AG04449 (cell line): ENCODE measurements around the gene HES7.

Source experiments
- CTCF ChIA-PET: fragments of 350-600 bp; formaldehyde crosslinking; extraction: SDS; loops from one replicate; lab custom pipeline; 2021; ENCODE audit warnings: antibody characterized with exemption; lab: Yijun Ruan, JAX
- POLR2A ChIA-PET: fragments of 400-600, 350-600 bp; formaldehyde crosslinking; extraction: SDS; loops from one replicate; lab custom pipeline; 2020; ENCODE audit warnings: antibody characterized with exemption, inconsistent platforms; lab: Yijun Ruan, JAX
- DNase-seq: peaks from one replicate; pipeline ENCODE4 v3.0.0-alpha.2; 2010; ENCODE audit warnings: low read depth, low spot score
- H3K4me3 ChIP-seq: 2 replicates; pipeline ENCODE4 v1.5.1; 2011; ENCODE audit warnings: low read depth, mild to moderate bottlenecking, control low read depth, low read length
- TF ChIP-seq, protein P1 (sequence below): IDR thresholded peaks from one replicate; pipeline ENCODE4 v1.5.1; 2011; ENCODE audit warnings: mild to moderate bottlenecking, moderate library complexity, low read length, control low read depth, inconsistent platforms; ENCODE audit not compliant: insufficient read depth; ENCODE audit errors: missing control alignments

The HES7 gene

DNA sequence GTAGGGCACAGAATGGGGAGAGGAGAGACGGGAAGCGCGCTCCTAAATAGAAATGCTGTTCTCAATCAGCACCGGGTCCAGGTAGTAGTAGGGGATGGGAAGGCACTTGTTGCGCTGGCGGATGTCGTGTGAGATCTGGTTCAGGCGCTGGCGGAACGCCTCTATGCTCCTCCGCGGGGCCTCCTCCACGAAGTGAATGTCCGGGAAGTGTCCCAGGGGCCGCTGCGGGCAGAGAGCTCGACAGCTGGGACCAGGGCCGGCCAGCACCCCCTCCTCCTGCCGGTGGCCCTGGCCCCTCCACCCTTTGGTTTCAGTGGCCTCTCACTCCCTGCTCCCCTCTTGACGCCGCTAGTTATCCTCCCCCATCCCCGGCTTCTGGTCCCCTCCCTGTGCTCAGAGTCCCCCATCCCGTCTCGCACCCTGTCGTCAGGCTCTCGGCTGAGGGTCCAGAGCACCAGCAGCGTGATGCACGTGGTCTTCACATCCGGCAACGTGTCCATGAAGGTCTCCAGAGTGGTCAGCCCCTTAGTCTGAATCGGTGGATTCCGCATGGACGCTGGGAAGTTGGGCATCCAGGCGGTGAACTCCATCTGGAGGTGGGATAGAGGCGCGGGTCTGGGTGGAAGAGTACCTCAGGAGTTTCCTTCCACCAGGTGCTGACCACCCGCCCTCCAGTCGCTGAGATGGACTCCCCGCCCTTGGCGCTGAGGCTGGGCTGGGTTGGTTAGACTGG, 51.0 kb downstream of the HES7 start:
- POLR2A ChIA-PET, result no interaction called here
- no peak overlapping the region for H3K4me3 ChIP-seq
- TF ChIP-seq, protein P1, sequence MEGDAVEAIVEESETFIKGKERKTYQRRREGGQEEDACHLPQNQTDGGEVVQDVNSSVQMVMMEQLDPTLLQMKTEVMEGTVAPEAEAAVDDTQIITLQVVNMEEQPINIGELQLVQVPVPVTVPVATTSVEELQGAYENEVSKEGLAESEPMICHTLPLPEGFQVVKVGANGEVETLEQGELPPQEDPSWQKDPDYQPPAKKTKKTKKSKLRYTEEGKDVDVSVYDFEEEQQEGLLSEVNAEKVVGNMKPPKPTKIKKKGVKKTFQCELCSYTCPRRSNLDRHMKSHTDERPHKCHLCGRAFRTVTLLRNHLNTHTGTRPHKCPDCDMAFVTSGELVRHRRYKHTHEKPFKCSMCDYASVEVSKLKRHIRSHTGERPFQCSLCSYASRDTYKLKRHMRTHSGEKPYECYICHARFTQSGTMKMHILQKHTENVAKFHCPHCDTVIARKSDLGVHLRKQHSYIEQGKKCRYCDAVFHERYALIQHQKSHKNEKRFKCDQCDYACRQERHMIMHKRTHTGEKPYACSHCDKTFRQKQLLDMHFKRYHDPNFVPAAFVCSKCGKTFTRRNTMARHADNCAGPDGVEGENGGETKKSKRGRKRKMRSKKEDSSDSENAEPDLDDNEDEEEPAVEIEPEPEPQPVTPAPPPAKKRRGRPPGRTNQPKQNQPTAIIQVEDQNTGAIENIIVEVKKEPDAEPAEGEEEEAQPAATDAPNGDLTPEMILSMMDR, result no peak

DNA sequence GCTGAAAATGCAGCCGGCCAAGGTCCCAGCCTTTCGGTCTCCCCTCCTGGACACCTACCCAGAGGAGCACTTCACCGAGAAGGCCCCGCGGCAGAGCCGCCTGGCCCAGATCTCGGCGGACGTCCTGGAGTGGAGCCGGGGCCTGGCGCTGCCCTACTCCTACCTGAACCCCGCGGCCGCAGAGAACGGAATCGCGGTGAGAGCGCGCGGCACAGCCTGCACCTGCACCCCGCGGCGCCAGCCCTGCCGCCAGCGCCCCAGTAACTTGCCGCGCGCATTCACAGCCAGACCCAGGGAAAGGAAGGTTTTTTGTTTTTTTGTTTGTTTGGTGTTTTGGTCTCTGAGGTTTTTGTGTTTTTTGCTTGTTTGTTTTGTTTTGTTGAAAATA, 51.6 kb downstream of the HES7 start:
- POLR2A ChIA-PET, result no interaction called here
- TF ChIP-seq, protein P1, result no peak
- DNase-seq, result no peak
- CTCF ChIA-PET, result interaction anchor here (1.4 to 9.9 kb wide), 4 partner anchors 13 to 30 kb away, joined by 4 to 233 read pairs (median 14); no protein-coding TSS in a partner anchor
- no peak overlapping the region for H3K4me3 ChIP-seq

More for the DNA sequence above, 51.0 kb downstream of the HES7 start:
- DNase-seq, result no peak
- CTCF ChIA-PET, result interaction anchor here (0.9 to 12.4 kb wide), 18 partner anchors 8 to 229 kb away, joined by 3 to 233 read pairs (median 7); partner anchors contain the start of genes ALOX12B and ALOXE3

- no peak overlapping the region for H3K4me3 ChIP-seq
- TF ChIP-seq, protein P1, result no peak
- ChIA-PET POLR2A (no interaction called here), CTCF (interaction anchor here (0.6 to 9.9 kb wide), 9 partner anchors 7 to 187 kb away, joined by 3 to 233 read pairs (median 10); partner anchors contain the start of gene ALOXE3)
- no peak for DNase-seq
These were observed 52.4 kb downstream of the HES7 start for GRCh38 chr17:8071496-8071895.
